Measurements from ENCODE around the gene ZC3H14. TPM values are rescaled to one million over a fixed set of nuclear protein-coding genes. Genes with fewer than 3 reads are reported as not detected.
A peak's percentile ranks its signal among the peaks of the same experiment; 100 is the strongest.

Gene ZC3H14
- total and polyA plus RNA-seq, 3 donors from 2014 or later, result 208 to 354 (median 253) TPM

- TF ChIP-seq CTCF (IDR thresholded peaks at IDR 0.05) (no peak), POLR2A (IDR thresholded peaks at IDR 0.05) (no peak)
- H3K36me3 ChIP-seq (ENCODE audit: low read depth, missing control alignments), result no peaks in the 10 kb centered on the region
- H3K9me3 ChIP-seq, result no peaks in the 10 kb centered on the region
- H3K4me3 ChIP-seq, result no peak overlapping the region
- intact Hi-C loops (cut with DNase I; ENCODE audit: low total_unique reads), result no loop called here
- no peak for DNase-seq
- no peak overlapping the region for H3K27ac ChIP-seq
- no peaks in the 10 kb centered on the region for H3K27me3 ChIP-seq
- H3K4me1 ChIP-seq, result no peaks in the 10 kb centered on the region
- WGBS, 2 donors, result 92 to 97% methylated on average over 3 of the region's 3 CpGs
Measured at GRCh38 chr14:88625671-88626070, 62.8 kb downstream of the ZC3H14 start.

GRCh38 chr14:88628033-88628432 is 65.2 kb downstream of the ZC3H14 start:
- no peak for TF ChIP-seq CTCF (IDR thresholded peaks at IDR 0.05)
- no peak for TF ChIP-seq POLR2A (IDR thresholded peaks at IDR 0.05)
- intact Hi-C loops (cut with DNase I; ENCODE audit: low total_unique reads), result no loop called here
- H3K9me3 ChIP-seq, result no peaks in the 10 kb centered on the region
- H3K27ac ChIP-seq, result no peak overlapping the region
- H3K27me3 ChIP-seq, result no peaks in the 10 kb centered on the region
- no peak overlapping the region for H3K4me3 ChIP-seq
- H3K4me1 ChIP-seq, result no peaks in the 10 kb centered on the region
- no peak for DNase-seq
- no peaks in the 10 kb centered on the region for H3K36me3 ChIP-seq (ENCODE audit: low read depth, missing control alignments)

GRCh38 chr14:88628462-88628861 is 65.6 kb downstream of the ZC3H14 start:
- Histone ChIP-seq H3K36me3 (ENCODE audit: low read depth, missing control alignments) (no peaks in the 10 kb centered on the region), H3K9me3 (no peaks in the 10 kb centered on the region), H3K27ac (no peak overlapping the region), H3K4me3 (no peak overlapping the region), H3K4me1 (no peaks in the 10 kb centered on the region), H3K27me3 (no peaks in the 10 kb centered on the region)
- intact Hi-C loops (cut with DNase I; ENCODE audit: low total_unique reads), result no loop called here
- TF ChIP-seq CTCF (IDR thresholded peaks at IDR 0.05) (no peak), POLR2A (IDR thresholded peaks at IDR 0.05) (no peak)
- no peak for DNase-seq

GRCh38 chr14:88630565-88630964 is 67.7 kb downstream of the ZC3H14 start:
- intact Hi-C loops (cut with DNase I; ENCODE audit: low total_unique reads), result no loop called here
- no peaks in the 10 kb centered on the region for H3K36me3 ChIP-seq (ENCODE audit: low read depth, missing control alignments)
- WGBS, 2 donors, result 63 to 83% methylated on average over 6 of the region's 6 CpGs
- TF ChIP-seq POLR2A (IDR thresholded peaks at IDR 0.05), result no peak
- no peaks in the 10 kb centered on the region for H3K9me3 ChIP-seq
- no peak overlapping the region for H3K4me3 ChIP-seq
- DNase-seq, result peak; percentile 50
- no peaks in the 10 kb centered on the region for H3K4me1 ChIP-seq
- no peaks in the 10 kb centered on the region for H3K27me3 ChIP-seq
- no peak overlapping the region for H3K27ac ChIP-seq

- H3K4me3 ChIP-seq, result no peak overlapping the region
- no peak overlapping the region for H3K27ac ChIP-seq
- no peaks in the 10 kb centered on the region for H3K9me3 ChIP-seq
- WGBS, 2 donors, result 57 to 84% methylated on average over 3 of the region's 3 CpGs
- no peak for DNase-seq
- H3K27me3 ChIP-seq, result no peaks in the 10 kb centered on the region
- H3K36me3 ChIP-seq (ENCODE audit: low read depth, missing control alignments), result no peaks in the 10 kb centered on the region
- no peaks in the 10 kb centered on the region for H3K4me1 ChIP-seq
- no peak for TF ChIP-seq CTCF (IDR thresholded peaks at IDR 0.05)
- no peak for TF ChIP-seq POLR2A (IDR thresholded peaks at IDR 0.05)
- intact Hi-C loops (cut with DNase I; ENCODE audit: low total_unique reads), result no loop called here
Measured at GRCh38 chr14:88631091-88631490, 68.3 kb downstream of the ZC3H14 start.
